Stimulated activated CD4-positive, alpha-beta T cell treated with anti-CD3 and anti-CD28 coated beads, TNF-alpha, amount 100 ng/mL, for 24 hours (primary cell): ENCODE results near the gene ACACA.
"Not testable (repeated sequence)": the region's sequence is repeated elsewhere in the genome, so short reads cannot be mapped to it uniquely, and the experiment has no call there.

Source experiments
- DNase-seq, 3 experiments: peaks; one replicate each; pipeline ENCODE4 v3.0.0-alpha.2; 2020; ENCODE audit warnings: low read depth in 3 of 3

ACACA gene

DNA sequence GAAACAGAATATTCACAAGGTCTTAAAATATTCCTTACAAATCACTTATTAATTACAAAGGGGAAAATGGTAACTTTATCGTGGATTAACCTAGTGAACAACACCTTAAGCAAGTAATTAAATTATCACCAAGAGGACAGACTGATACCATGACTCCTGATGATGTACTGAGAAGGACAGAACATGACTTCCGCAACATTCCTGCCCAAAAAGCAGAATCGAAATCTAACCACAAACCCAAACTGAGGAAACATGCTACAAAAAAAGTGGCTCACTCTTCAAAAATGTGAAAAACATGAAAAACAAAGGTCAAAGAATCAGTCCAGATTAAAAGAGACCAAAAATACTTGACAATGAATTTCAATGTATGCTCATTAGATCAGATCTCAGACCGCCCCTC, 306.4 kb downstream of the ACACA start:
- DNase-seq, result no peak

DNA sequence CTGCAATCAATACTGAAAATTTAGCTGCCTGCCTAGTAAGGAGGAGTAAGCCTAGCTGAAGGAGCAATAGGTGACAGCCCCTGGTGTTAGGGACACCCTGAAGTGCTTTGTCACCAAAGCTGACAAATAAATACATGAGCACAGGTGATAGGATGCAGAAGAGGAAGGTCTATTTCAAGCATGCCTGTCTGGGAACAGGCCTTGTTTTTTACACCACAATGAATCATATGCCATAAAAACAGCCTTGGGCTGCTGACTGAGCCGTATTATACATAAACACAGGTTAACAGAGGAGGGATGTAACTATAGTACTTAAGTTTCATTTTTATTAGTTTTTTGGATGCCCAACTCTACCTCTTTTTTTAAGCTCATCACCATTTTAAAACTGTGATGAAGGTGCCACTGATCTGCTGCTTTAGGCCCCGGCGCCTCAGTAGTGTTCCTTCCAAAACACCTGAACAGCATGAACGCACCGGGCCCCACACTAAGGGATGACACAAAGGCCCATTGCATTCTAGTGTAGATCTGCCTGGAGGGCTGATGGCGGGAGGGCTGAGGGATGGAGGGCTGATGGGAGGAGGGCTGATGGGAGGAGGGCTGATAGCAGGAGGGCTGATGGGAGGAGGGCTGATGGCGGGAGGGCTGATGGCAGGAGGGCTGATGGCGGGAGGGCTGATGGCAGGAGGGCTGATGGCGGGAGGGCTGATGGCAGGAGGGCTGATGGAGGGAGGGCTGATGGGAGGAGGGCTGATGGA, 307.5 kb downstream of the ACACA start:
- DNase-seq, result no peak

DNA sequence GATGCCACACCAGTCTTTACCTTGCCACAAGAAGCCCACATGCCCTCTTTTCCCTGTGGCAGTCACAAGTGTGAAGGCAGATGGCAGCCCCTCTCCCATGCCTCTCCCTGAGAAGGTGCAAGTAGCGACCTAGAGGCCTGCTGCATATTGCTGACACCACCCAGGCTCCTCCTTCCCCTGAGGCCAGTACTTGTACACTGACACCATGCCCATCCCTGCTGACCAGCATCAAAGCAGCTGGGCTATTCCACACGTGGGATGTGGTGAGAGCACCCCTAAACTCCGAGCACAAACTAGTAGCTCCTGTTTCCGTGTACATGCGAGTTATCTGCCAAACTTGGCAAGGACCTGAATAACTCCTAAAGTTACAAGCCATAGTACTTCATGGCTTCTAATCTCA, 308.5 kb downstream of the ACACA start:
- DNase-seq, result no peak

DNA sequence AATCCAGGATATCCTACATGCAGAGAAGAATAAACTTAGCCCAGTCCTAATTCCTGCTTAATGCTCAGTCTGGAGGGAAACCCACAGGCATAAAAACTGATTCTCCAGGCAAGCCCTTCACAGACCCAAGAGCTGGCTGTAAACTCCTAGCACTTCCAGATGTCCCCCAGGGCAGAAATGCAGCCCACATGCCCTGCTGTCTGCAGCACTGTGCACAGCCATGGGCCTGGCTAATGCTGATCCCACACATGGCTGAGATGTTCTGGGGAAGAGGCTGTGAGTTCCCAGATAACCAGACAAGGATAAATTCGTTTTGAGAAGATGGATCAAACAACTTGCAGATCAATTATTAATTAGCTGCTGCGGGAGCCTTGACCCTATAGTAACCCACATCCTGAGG, 309.5 kb downstream of the ACACA start:
- no peak for DNase-seq

DNA sequence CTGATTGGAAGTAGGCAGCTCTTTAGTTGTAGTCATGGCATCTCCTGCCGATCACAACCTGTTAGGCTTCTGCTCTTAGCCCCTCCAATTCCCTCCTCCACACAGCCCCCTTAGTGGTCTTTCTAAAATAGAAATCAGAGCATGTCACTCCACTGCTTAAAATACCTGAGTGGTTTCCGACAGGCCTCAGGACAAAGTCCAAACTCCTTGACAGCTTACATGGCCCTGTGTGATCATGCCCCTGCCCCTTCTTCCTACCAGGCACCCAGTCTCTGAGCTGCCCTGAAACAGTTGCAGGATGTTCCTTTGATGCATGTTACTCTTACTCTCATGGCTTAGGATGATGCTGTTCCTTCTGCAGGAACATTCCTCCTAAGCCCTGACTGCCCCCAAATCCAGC, 310.6 kb downstream of the ACACA start:
- no peak for DNase-seq

DNA sequence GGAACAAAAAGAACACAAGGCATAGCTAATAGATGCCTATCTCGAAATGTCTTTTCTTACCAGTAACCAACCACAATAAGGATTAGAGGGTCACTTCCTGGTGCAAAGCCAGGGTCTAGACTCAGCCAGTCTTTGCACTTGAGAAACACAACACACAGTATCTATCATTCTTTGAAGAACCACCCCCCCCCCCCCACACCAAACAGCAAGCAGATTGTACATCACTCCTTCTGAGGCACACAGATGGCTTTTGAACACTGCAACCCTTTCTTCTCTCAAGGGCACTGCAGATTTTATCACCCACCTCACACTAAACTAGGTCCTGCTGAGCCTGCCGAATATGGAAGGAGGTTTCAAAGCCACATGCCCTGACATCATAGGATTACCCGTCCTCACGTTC, 312.2 kb downstream of the ACACA start:
- no peak for DNase-seq

DNA sequence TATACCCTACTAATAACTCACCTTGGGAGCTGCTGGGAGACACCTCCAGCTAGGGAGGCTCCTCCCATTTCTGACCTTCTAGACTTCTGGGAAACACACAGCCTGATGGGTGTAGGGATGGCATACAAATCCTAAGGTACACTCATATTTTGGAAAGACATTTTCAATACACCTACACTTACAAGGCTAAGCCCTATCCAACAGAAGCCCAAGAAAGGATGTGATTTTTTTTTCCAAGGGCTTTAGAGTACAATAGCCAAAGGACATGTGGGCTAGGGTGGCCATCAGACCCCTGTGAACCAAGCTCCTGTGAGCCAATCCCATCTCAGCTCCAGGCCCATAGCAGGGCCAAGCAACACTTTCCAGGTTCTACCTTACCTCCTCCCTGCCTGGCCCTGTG, 313.9 kb downstream of the ACACA start:
- DNase-seq, result no peak

DNA sequence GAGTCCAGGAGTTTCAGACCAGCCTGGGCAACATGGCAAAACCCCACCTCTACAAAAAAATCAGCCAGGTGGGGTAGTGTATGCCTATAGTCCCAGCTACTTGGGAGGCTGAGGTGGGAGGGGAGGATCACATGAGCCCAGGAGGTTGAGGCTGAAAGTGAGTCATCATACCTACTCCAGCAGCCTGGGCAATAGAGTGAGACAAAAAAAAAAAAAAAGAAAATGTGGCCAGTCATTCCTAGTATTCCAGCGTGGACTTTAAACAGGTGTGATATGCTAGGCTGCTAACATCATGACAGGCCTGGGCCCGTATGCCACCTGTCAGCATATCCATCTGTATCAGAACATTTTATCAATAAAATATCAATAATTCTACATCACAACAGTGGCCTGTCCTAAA, 314.6 kb downstream of the ACACA start:
- DNase-seq, result no peak

DNA sequence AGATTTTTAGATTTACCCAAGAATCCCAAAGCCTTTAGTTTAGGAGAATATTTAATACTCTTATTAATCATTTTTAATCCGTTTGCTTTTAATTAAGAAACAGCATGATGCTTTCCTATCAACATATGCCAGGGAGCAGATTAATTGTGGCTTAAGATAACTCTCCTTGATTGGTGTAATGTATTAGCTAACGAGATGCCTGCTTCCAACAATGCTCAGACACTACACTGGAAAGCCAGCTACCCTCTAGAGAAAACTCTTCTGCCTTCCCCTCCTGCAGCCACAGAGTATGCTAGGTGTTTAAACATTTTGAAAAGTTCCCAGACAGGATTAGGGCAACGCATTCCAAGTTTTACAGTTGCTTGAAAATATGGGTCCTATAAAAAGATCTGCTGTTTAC, 315.7 kb downstream of the ACACA start:
- no peak for DNase-seq

DNA sequence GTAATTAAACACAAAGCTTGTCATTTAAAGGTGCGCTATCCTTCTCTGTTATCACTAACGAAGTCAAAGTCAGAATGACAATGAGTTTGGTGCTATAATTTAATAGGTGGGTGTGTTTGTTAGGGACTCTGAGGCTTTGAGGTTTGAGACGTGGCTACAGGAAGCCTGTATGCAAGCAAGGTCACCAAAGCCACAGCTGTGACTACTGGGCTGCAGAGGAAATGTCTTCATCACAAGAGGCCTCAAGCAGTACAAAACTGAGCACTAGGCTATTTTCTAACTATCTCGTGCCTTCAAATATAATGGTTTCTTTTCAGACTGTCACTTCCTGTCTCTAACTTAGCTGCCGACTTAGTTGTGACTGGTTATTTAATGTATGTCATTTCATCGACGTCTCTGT, 316.7 kb downstream of the ACACA start:
- DNase-seq, result peak in 1 of 3 experiments; percentile 2

DNA sequence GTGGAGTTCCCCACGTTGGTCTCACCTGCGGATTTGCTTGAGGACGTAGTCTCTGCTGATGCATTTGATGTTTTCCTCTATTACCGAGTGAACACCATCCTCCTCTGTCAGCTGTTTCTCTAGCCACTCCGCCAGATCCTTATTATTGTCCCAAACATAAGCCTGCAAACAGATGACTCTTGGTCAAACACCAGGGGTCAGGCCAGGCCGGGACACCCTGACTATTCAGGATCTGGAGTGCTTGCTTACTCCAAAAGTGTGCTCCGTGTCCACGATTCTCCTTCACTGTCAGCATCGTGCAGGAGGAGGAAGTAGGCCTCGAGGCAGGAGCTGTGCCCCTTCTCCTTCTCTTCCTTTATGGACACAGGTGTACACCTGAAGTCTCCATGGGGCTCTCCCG, 317.7 kb downstream of the ACACA start:
- no peak for DNase-seq

DNA sequence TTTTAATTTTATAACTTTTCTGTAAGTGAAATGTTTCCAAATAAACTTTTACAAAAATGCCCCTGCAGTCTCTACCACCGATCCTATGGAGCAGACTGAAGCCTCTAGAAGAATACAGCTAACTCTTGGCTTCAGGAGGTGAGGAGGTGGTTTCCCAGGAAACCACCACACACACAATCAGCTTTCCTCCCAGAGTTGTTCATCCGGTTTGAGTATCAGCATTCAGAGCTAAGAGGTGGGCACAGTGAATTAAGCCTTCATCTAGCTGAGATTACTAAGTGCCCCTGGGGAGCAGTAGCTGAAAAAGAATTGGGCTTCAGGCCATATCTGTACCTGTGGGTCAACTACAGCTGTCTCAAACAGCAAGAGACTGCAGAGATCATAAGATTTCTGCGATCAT, 318.2 kb downstream of the ACACA start:
- no peak for DNase-seq

DNA sequence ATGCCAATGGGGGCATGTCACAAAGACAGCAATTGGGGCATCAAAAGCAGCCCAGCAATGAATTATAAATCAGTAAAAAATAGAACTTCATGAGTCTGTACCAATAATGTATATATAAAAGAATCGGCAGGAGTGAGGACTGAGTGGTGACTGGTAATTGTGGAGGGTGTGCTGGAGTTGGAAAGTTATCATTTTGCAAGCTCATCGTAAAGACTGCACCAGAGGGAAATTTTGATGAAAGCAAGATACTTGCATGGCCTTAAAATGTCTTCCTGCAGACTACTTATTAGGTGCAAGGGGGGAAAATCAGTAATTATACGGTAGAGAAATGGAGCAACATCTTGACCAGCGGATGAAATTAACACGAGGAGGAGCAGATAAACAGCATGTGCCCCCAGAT, 319.0 kb downstream of the ACACA start:
- DNase-seq, result no peak

DNA sequence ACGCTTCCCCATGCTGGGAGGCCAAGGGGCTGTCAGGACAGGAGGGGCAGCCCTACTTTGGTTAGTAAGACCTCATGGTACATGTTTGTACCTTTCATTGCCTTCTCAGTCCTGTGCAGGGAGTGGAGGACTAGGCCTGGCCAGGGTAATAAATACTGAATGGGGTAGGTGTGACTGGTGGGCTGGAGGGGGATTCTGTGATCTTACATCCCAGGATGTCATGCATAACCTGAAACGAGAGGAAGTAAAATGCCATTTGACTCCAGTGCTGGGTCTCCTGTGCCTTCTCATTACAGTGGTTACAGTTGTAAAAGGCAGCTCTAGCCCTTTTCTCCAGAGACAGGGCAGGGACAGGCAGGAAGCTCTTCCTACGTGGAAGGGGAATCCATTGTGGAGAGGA, 319.7 kb downstream of the ACACA start:
- no peak for DNase-seq

DNA sequence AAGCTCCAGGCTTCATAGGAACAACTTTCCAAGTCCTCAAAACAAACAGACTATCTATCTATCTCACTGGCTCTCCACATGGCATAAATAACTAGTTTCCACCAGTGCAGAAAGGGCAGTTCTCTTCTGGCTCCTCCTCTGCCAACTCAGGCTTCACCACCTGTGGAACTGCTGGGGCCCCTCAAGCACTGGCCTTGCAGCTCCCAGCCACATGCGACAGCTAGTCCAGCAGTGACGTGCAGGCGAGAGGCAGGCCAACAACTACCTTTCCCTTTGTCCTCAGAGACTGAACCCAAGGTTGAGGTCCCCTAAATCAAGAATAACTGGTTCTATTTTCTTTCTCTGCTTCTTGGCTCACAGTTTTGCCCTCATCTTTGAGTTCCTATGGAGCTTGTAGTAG, 320.3 kb downstream of the ACACA start:
- no peak for DNase-seq

DNA sequence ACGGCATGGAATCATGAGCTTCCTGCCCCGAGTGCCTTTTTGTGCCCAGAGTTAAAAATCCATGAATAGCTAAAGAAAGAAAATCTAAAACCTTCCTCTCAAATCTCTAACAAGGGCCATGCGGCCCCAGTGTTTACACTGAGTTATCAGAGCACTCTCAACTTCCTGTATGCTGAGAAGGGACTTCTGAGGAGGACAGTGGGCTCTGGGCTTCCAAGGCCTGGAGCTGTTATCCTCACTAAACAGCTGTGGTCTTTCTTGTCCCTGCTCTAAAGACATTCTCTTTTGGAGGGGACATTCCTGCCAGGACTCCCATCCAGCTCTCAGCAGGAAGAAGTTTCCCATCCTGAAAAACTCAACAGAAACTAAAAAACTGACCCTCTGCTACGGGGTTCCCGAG, 322.3 kb downstream of the ACACA start:
- no peak for DNase-seq

DNA sequence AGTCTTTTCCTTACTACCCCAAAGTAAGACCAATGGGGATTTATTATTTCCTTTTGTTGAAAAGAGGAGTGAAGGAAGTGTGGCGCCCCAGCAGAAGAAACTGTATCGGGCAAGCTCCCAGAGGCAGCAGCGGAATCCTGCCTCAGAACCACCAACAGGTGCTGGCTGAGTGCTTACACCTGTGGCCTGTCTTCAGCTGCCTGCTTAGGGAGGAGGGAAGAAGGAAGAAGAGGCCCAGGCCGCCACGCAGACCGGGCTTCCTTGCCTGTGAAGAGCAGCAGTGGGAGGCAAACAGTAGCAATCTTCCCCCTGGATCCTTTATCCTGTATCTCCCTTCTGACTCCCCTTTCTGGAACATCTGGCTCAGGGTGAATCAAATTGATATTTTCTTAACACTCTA, 323.2 kb downstream of the ACACA start:
- DNase-seq, result no peak

DNA sequence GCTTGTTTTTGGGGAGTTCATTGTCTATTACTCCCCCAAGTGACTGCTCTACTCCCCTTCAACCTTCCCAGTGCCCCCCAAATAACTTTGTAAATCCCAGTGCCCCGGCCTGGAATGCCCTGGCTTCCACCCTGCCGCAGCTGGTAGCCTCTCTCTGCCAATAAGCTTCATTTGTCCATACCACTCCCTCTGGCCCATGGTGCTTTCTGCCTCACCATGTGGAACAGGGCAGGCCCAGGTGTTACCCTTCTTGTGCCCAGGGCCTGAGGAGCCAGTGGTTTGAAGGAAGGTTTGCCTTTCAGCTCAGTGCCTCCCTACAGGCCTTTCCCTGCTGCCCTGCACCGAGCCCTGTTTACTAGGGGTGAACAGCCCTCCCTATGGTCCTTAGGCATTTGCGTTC, 323.7 kb downstream of the ACACA start:
- DNase-seq, result no peak

DNA sequence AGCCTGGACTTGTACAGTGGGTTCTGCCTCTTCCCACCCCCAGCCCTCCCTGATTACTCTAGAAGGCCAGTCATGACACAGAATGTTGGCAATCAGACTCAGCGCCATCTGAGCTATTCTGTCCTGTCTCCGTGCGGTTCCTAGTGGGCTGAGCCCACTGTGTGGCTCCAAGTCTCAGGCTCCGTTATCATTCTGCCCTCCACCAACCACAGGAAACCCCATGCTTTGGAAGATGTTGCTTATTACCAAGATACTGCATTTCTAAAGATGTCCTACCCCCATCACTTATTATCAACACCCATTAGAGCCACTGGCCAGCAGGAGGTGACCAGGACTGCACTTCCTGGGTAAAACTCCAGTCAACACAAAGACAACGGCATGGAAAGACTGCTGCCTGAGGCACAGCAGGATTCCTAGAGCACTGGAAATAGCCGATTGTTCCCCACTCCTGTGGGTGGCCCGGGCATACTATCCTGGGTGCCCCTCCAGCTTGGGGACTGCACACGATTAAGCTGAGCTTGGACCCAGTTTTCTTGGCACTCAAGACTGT, 324.2 kb downstream of the ACACA start:
- no peak for DNase-seq

DNA sequence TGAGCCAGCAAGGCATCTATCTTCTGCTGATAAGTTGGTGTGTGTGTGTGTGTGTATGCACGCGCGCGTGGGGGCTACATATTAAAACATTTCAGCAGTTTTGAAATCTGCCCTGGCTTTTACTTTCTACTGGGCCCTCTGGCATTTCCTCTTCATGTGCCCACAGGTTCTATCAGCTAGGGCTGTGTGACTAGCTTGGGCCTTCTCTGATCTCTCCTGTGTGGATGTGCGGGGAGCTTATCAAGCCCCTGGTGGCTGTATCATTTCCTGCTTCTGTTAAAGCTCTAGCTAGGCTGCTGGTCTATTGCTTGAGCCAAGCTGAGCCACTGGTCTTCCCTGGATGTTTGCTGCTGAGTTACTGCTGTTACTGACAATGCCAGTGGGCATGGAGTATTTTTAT, 325.3 kb downstream of the ACACA start:
- DNase-seq, result no peak

DNA sequence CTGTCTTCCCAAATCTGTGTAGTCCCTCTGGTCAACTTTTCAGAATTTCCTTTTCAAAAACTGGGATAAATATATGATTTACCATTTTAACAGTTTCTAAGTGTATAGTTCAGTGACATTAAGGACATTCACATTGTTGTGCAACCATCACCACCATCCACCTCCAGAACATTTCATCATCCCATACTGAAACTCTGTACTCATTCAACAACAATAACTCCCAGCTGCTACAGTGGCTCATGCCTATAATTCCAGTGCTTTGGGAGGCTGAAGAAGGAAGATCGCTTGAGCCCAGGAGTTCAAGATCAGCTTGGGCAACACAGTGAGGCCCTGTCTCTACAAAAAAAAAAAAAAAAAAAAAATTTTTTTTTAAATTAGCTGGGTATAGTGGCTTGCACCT, 326.9 kb downstream of the ACACA start:
- no peak for DNase-seq

DNA sequence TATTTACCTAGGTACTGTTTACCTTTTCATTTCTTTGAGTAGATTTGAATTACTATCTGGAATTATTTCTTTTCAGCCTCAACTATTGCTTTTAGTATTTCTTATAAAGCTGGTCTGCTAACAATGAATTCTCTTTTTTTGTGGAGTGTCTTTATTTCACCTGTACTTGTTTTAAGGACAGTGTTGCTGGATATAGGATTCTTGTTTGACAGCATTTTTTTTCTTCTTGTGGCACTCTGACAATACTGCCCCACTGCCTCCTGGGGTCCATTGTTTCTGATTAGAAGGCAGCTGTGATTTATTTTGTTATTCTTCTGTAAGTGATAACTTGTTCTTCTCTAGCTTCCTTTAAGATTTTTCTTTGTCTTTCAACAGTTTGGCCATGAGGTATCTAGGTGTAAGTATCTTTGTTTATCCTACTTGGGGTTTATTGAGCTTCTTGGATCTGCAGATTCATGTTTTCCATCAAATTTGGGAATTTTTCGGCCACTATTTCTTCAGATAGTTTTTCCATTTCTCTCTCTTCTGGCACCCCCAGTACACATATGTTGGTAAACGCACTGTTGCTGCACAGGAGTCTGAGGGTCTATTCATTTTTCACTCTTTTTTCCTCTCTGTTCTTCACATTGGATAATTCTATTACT, 327.4 kb downstream of the ACACA start:
- DNase-seq, result no peak

DNA sequence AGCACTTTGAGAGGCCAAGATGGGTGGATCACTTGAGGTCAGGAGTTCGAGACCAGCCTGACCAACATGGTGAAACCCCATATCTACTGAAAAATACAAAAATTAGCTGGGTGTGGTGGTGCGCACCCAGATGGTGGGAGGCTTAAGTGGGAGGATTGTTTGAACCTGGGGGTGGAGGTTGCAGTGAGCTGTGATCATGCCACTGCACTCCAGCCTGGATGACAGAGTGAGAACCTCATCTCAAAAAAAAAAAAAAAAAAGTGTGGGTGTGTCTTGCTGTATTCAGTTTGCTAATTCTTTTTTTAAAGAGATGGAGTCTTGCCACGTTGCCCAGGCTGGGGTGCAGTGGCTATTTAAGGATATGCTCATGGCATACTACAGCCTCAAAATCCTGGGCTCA, 333.2 kb downstream of the ACACA start:
- not testable (repeated sequence) for DNase-seq

DNA sequence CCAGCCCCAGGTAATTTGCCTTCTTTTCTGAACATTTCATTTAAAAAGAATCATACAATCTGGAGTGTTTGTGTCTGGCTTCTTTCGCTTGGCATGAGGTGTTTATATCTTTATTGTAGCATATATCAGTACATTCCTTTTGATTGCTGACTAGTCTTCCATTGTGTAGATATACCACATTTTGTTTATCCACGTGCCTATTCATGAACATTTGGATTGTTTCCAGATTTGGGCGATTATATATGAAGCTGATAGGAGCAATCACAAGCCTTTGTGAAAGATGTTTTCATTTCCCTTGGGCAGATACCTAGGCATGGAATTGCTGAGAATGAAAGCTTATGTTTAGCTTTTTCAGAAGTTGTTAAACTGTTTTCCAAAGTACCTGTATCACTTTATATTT, 337.5 kb downstream of the ACACA start:
- no peak for DNase-seq
